ENCODE results near the gene DIAPH1.

The DIAPH1 gene

DNA sequence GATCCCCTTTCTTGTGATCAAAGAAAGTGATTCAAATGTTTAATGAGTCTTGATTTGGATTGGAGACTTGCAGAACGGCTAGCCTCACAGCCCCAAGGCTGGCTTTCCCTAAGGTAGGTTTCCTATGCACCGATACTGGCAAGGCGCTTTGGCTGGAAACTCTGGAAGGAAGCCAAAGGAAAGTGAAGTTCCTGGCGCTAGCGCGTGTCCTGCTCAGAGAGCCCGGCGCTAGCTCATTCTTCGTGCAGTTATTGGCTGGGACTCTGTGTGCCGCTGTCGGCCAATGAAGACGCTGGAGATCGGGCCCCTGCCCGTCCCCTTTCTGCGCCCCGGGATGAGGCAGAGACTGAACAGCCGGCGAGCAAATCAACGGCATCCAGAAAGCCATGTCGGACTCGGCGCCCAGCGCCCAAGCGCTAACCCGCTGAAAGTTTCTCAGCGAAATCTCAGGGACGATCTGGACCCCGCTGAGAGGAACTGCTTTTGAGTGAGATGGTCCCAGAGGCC, 143.1 kb downstream of the DIAPH1 start, which contains the start of gene PCDHGC3:
PCDHGC3 (plus strand) TSS at position 342 of the 507 bp plus-strand sequence; CDS start at position 493, 151 bp downstream.
- Histone ChIP-seq H3K4me3 (ENCODE audit: insufficient read depth, low read depth, low read length) (peak within 1 kb of the TSS; percentile 55), H3K9me3 (ENCODE audit: control insufficient read depth, low read length) (no peaks in the 10 kb centered on the region), H3K27me3 (ENCODE audit: control insufficient read depth, insufficient read depth, low read length, poor library complexity, severe bottlenecking) (no peaks in the 10 kb centered on the region), H3K36me3 (ENCODE audit: control insufficient read depth, insufficient read depth, low read length) (no peaks in the 10 kb centered on the region), H3K4me1 (ENCODE audit: control insufficient read depth, insufficient read depth, low read length) (peaks cover 3% of the 10 kb centered on the region), H3K27ac (ENCODE audit: insufficient read depth, low read depth, low read length, poor library complexity, severe bottlenecking) (no peak within 1 kb of the TSS)
- 9% methylated on average over 28 of the region's 28 CpGs for WGBS, 2 experiments

DNA sequence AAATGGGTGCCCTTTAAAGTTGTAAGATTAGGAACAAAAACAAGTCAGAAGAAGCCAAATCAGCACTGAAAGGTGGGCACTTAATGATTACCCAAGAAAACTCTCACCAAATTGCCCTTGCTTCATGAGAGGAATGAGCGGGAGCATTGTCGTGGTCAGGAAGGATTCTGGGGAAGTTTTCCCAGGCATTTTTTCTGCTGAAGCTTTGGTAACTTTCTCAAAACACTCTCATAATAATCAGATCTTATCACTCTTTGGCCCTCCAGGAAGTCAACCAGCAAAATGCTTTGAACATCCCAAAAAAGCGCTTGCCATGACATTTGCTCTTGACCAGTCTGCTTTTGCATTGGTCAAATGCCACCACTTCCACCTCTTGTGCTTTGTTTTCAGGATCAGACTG, 153.4 kb downstream of the DIAPH1 start:
- no peaks in the 10 kb centered on the region for H3K27me3 ChIP-seq (ENCODE audit: control insufficient read depth, insufficient read depth, low read length, poor library complexity, severe bottlenecking)
- WGBS, 2 experiments = 95 to 96% methylated on average over 3 of the region's 3 CpGs

More for the DNA sequence above, 153.4 kb downstream of the DIAPH1 start:
- no peaks in the 10 kb centered on the region for H3K36me3 ChIP-seq (ENCODE audit: control insufficient read depth, insufficient read depth, low read length)
- H3K27ac ChIP-seq (ENCODE audit: insufficient read depth, low read depth, low read length, poor library complexity, severe bottlenecking) = no peak overlapping the region
- H3K4me1 ChIP-seq (ENCODE audit: control insufficient read depth, insufficient read depth, low read length) = no peaks in the 10 kb centered on the region
- H3K9me3 ChIP-seq (ENCODE audit: control insufficient read depth, low read length) = no peaks in the 10 kb centered on the region
- no peak overlapping the region for H3K4me3 ChIP-seq (ENCODE audit: insufficient read depth, low read depth, low read length)

Data from ectodermal cell (in vitro differentiated cells).